ENCODE measurements around the gene DACH2. TPM values are rescaled to one million over a fixed set of nuclear protein-coding genes. Genes with fewer than 3 reads are reported as not detected.

The DACH2 gene
- total RNA-seq, 1 experiment from 2014 or later, result 1.0 TPM

DNA sequence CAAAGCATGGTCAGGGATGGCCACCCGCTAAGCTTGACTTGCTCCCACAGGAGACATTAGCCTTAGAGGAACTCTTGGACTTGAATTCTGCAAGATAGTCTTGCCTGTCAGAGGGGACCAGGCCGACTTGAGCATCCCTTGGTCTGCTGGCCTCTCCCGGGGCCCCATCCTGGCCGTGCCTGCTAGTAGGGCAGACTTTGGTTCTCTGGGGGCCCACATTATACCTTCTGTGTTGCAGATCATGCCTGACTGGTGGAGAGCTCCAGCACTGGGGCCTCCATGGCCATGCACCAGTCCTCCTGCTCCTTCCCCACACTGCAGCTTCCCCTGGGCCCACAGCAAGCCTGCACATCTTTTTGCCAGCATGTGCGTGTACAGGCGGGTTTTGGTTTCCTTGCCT, 46.5 kb downstream of the DACH2 start:
- Histone ChIP-seq H3K27me3 (ENCODE audit: insufficient read depth, low read length) (no peaks in the 10 kb centered on the region), H4K91ac (ENCODE audit: insufficient read length, low read depth, low read length) (no peak overlapping the region), H2BK12ac (ENCODE audit: insufficient read length, low read depth, low read length) (no peak overlapping the region), H3K14ac (ENCODE audit: insufficient read depth, low read length) (no peak overlapping the region), H3K4me2 (ENCODE audit: insufficient read depth, insufficient read length, low read length) (no peak overlapping the region), H2BK120ac (ENCODE audit: low read depth, low read length, poor library complexity, severe bottlenecking) (no peak overlapping the region), H3K9me3 (ENCODE audit: control insufficient read depth, low read depth, low read length) (no peaks in the 10 kb centered on the region), H4K8ac (replicated peaks; ENCODE audit: insufficient read length, low read depth, low read length) (no peak overlapping the region), H2AFZ (ENCODE audit: low read length) (no peak overlapping the region), H2BK15ac (ENCODE audit: low read depth, low read length) (no peak overlapping the region), H3T11ph (ENCODE audit: low read length) (no peak overlapping the region), H2AK5ac (ENCODE audit: insufficient read length, low read length) (no peak overlapping the region), H3K27ac (ENCODE audit: insufficient read length, low read depth, low read length) (no peak overlapping the region), H3K79me2 (ENCODE audit: insufficient read depth, low read length) (no peaks in the 10 kb centered on the region; the same call in 1 of the 2 replicates), H3K23ac (ENCODE audit: insufficient read length, low read depth, low read length) (no peak overlapping the region), H3K79me1 (ENCODE audit: insufficient read depth, low read depth, low read length, poor library complexity, severe bottlenecking) (no peaks in the 10 kb centered on the region), H4K20me1 (ENCODE audit: control insufficient read depth, insufficient read depth, insufficient read length) (no peaks in the 10 kb centered on the region), H3K18ac (ENCODE audit: insufficient read length, low read depth, low read length) (no peak overlapping the region), H3K23me2 (ENCODE audit: insufficient read length, low read depth, low read length, poor library complexity, severe bottlenecking) (no peaks in the 10 kb centered on the region), H2BK5ac (ENCODE audit: insufficient read length, low read length) (no peak overlapping the region), H3K9ac (ENCODE audit: extremely low read depth, insufficient read length, low read length) (no peak overlapping the region), H3K4ac (ENCODE audit: low read depth, low read length) (no peak overlapping the region), H3K4me1 (ENCODE audit: insufficient read depth, low read length) (no peaks in the 10 kb centered on the region), H2BK20ac (ENCODE audit: low read depth, low read length, poor library complexity, severe bottlenecking) (no peak overlapping the region), H3K56ac (ENCODE audit: insufficient read length, low read depth, low read length) (no peak overlapping the region), H4K5ac (ENCODE audit: insufficient read length, low read depth, low read length) (no peak overlapping the region)
- no CpG with 5 or more reads among the region's 6 CpGs for WGBS (ENCODE audit: extremely low coverage, insufficient read length, low lambda C conversion rate)
- DNase-seq, result no peak
- Mint-ChIP-seq H3K27me3 (ENCODE audit: low read depth) (no peaks in the 10 kb centered on the region), H3K4me3 (no peak overlapping the region), H3K9me3 (peaks cover 33 to 57% of the 10 kb centered on the region in 2 experiments), H3K27ac (no peak overlapping the region), H3K4me1 (no peaks in the 10 kb centered on the region), H3K36me3 (ENCODE audit: insufficient read depth in 1 of 3, low read depth in 3 of 3) (peaks cover 3 to 14% (median 4%) of the 10 kb centered on the region in 3 experiments; a peak in 6 of 7 replicates)
- no peak for TF ChIP-seq CTCF (conservative IDR thresholded peaks at IDR 0.05)
